K562 (cell line): ENCODE results near the gene MRPS18B. TPM values are rescaled to one million over a fixed set of nuclear protein-coding genes. Genes with fewer than 3 reads are reported as not detected.

ENCODE experiments used
- CHD2 ChIP-seq: IDR thresholded peaks from 2 replicates; pipeline ENCODE4 v1.6.1; 2011; ENCODE audit warnings: low read depth, low read length
- HNRNPL ChIP-seq: fragments of 200-400 bp; formaldehyde crosslinking; IDR thresholded peaks from 2 replicates; pipeline ENCODE4 v1.6.1; 2017; ENCODE audit warnings: low read depth, mild to moderate bottlenecking, low read length
- KAT7 ChIP-seq: sonication (generic); formaldehyde crosslinking; IDR thresholded peaks from 2 replicates; pipeline ENCODE4 v1.8.0; 2022; ENCODE audit warnings: missing genetic modification reagents, mild to moderate bottlenecking, borderline replicate concordance
- MBD2 ChIP-seq: sonication (generic); IDR thresholded peaks from 2 replicates; pipeline ENCODE4 v1.6.1; 2016; ENCODE audit warnings: low read depth, borderline replicate concordance
- NFYB ChIP-seq: IDR thresholded peaks from 2 replicates; pipeline ENCODE4 v1.6.1; 2011; ENCODE audit warnings: mild to moderate bottlenecking, moderate library complexity; ENCODE audit not compliant: insufficient read length; ENCODE audit errors: extremely low read depth
- SP1 ChIP-seq: sonication (generic); formaldehyde crosslinking; IDR thresholded peaks from 2 replicates; pipeline ENCODE4 v1.8.1; 2022; ENCODE audit warnings: mild to moderate bottlenecking, missing genetic modification reagents
- YY1 ChIP-seq, 3 experiments: IDR thresholded peaks; 2 replicates each; pipeline ENCODE4 v1.6.1; 2011; ENCODE audit warnings: low read length in 2 of 3, mild to moderate bottlenecking in 2 of 3, moderate library complexity in 2 of 3, borderline replicate concordance in 1 of 3, control low read depth in 1 of 3, low read depth in 1 of 3; ENCODE audit not compliant: insufficient read depth in 3 of 3, insufficient replicate concordance in 2 of 3, control insufficient read depth in 1 of 3, insufficient read length in 1 of 3; ENCODE audit errors: extremely low read depth in 1 of 3
- ZNF324 ChIP-seq: fragments of 250-450 bp; sonication (Bioruptor Pico); IDR thresholded peaks from 2 replicates; pipeline ENCODE4 v1.4.0; 2020; ENCODE audit warnings: mild to moderate bottlenecking
- polyA plus RNA-seq, 8 experiments: library from polyadenylated mRNA; depleted of rRNA in 4 of 8; stranded (reverse) in 5 of 8; unstranded in 3 of 8; fragments of >200 nt; fragmentation: Nextera tagmentation in 2 of 8; fragmentation: Illumina TruSeq in 1 of 8; extraction: Ambion mirVana in 2 of 8; extraction: Trizol in 1 of 8; gene quantifications; 2 replicates each; pipeline versions ENCODE4 v1.2.1 to v1.2.3, GENCODE V29; 2011 to 2014; ENCODE audit warnings: inconsistent platforms in 1 of 8, missing spikeins in 1 of 8
- total RNA-seq, 7 experiments: library from RNA; depleted of rRNA in 6 of 7; stranded (reverse); fragments of >200 nt in 6 of 7; fragmentation: Illumina TruSeq in 2 of 7; extraction: Trizol in 2 of 7; gene quantifications; 2 replicates each; pipeline versions ENCODE4 v1.2.1 to v1.2.3, GENCODE V29; 2011 to 2021; ENCODE audit warnings: low replicate concordance in 1 of 7
- TF ChIP-seq, protein P1 (sequence below), 2 experiments: fragments of 450-650 bp in 1 of 2; IDR thresholded peaks; 2 replicates each; pipeline ENCODE4 v1.6.1; 2011 to 2017; ENCODE audit warnings: low read depth in 2 of 2, antibody characterized with exemption in 1 of 2, borderline replicate concordance in 1 of 2, low read length in 1 of 2, mild to moderate bottlenecking in 1 of 2, mixed read lengths in 1 of 2; ENCODE audit not compliant: control insufficient read depth in 1 of 2
- TF ChIP-seq, protein P2 (sequence below): fragments of 450-650 bp; IDR thresholded peaks from 2 replicates; pipeline ENCODE4 v1.6.1; 2014; ENCODE audit warnings: low read depth, mild to moderate bottlenecking, moderate library complexity, borderline replicate concordance
- TF ChIP-seq, protein P3 (sequence below): IDR thresholded peaks from 2 replicates; pipeline ENCODE4 v1.6.1; 2016; ENCODE audit warnings: missing genetic modification characterization, missing compliant biosample characterization
- TF ChIP-seq, protein P4 (sequence below): fragments of 450-650 bp; IDR thresholded peaks from 2 replicates; pipeline ENCODE4 v1.6.1; 2016; ENCODE audit warnings: antibody characterized with exemption
- TF ChIP-seq, protein P5 (sequence below): fragments of 200-800 bp; sonication (Bioruptor generic); IDR thresholded peaks from 2 replicates; pipeline ENCODE4 v1.6.1; 2017; ENCODE audit warnings: missing genetic modification characterization, missing compliant biosample characterization
- TF ChIP-seq, protein P6 (sequence below): fragments of 250-450 bp; sonication (Bioruptor Pico); IDR thresholded peaks from 2 replicates; pipeline ENCODE4 v1.4.0; 2020

Gene MRPS18B
- total and polyA plus RNA-seq, 9 of the 15 experiments (the other 6 are each of a cell fraction or from before 2014, with no cell fraction given): 132 to 383 (median 178) TPM

DNA sequence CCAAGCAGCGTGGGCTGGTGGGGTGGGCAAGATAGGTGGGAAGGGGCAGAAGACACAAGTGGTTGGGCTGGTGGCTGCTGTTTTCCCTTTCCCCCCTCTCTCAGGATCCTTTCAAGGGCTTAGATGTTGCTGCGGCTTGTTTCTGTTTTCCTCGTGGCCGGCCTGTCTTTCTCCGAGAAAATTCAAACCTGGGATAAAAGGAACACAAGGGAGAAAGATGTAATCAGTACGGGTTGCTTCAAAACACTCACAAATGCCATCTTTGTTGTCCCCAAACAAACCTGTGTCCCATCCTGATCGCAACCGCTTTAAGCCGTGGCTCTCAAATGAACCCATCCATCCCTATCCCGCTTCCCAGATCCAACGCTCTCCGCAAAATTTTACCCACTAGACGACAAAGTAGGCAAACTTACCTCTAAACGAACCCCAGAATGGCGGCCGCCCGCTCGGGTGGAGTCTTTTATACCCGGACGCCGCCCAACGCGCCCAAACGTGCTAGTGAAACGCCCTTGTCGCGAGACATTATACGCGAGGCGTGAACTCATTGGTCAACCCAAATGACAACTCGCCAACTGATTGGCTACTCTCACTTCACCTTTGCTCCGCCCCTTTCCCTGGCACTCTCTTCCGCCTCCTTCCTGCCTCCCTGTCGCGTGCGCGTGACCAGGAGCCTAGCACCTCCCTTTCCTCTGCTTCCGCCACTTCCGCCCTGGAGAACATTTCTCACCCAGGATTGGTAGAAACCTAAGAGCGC, 652 bp upstream of the MRPS18B start, which contains the start of gene PPP1R10 (continued):
- TF ChIP-seq, protein P1, sequence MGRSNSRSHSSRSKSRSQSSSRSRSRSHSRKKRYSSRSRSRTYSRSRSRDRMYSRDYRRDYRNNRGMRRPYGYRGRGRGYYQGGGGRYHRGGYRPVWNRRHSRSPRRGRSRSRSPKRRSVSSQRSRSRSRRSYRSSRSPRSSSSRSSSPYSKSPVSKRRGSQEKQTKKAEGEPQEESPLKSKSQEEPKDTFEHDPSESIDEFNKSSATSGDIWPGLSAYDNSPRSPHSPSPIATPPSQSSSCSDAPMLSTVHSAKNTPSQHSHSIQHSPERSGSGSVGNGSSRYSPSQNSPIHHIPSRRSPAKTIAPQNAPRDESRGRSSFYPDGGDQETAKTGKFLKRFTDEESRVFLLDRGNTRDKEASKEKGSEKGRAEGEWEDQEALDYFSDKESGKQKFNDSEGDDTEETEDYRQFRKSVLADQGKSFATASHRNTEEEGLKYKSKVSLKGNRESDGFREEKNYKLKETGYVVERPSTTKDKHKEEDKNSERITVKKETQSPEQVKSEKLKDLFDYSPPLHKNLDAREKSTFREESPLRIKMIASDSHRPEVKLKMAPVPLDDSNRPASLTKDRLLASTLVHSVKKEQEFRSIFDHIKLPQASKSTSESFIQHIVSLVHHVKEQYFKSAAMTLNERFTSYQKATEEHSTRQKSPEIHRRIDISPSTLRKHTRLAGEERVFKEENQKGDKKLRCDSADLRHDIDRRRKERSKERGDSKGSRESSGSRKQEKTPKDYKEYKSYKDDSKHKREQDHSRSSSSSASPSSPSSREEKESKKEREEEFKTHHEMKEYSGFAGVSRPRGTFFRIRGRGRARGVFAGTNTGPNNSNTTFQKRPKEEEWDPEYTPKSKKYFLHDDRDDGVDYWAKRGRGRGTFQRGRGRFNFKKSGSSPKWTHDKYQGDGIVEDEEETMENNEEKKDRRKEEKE (IDR thresholded peaks at IDR 0.05; ENCODE audit: borderline replicate concordance in 1 of 2, control insufficient read depth in 1 of 2, low read depth in 2 of 2, low read length in 1 of 2): peak in 1 of 2 experiments; percentile 93; a peak in 1 of 4 replicates
- TF ChIP-seq, protein P2, sequence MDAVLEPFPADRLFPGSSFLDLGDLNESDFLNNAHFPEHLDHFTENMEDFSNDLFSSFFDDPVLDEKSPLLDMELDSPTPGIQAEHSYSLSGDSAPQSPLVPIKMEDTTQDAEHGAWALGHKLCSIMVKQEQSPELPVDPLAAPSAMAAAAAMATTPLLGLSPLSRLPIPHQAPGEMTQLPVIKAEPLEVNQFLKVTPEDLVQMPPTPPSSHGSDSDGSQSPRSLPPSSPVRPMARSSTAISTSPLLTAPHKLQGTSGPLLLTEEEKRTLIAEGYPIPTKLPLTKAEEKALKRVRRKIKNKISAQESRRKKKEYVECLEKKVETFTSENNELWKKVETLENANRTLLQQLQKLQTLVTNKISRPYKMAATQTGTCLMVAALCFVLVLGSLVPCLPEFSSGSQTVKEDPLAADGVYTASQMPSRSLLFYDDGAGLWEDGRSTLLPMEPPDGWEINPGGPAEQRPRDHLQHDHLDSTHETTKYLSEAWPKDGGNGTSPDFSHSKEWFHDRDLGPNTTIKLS: peak; percentile 78
- TF ChIP-seq HNRNPL (peak; percentile 96), NFYB (peak; percentile 55), KAT7 (CRISPR knock-in tag) (0 out of 2 replicates have a peak, but pooled peaks have one; percentile 95), MBD2 (peak; percentile 96), SP1 (peak; percentile 94), CHD2 (peak; percentile 98), ZNF324 (CRISPR knock-in tag) (peak; percentile 64), YY1 (IDR thresholded peaks at IDR 0.05; ENCODE audit: borderline replicate concordance in 1 of 3, control insufficient read depth in 1 of 3, extremely low read depth in 1 of 3, insufficient read depth in 3 of 3, insufficient read length in 1 of 3, insufficient replicate concordance in 2 of 3, low read depth in 1 of 3, low read length in 2 of 3) (peak; percentile 72 to 99 (median 95))
- TF ChIP-seq, protein P3, sequence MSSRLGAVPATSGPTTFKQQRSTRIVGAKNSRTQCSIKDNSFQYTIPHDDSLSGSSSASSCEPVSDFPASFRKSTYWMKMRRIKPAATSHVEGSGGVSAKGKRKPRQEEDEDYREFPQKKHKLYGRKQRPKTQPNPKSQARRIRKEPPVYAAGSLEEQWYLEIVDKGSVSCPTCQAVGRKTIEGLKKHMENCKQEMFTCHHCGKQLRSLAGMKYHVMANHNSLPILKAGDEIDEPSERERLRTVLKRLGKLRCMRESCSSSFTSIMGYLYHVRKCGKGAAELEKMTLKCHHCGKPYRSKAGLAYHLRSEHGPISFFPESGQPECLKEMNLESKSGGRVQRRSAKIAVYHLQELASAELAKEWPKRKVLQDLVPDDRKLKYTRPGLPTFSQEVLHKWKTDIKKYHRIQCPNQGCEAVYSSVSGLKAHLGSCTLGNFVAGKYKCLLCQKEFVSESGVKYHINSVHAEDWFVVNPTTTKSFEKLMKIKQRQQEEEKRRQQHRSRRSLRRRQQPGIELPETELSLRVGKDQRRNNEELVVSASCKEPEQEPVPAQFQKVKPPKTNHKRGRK (tag): no peak
- TF ChIP-seq, protein P4, sequence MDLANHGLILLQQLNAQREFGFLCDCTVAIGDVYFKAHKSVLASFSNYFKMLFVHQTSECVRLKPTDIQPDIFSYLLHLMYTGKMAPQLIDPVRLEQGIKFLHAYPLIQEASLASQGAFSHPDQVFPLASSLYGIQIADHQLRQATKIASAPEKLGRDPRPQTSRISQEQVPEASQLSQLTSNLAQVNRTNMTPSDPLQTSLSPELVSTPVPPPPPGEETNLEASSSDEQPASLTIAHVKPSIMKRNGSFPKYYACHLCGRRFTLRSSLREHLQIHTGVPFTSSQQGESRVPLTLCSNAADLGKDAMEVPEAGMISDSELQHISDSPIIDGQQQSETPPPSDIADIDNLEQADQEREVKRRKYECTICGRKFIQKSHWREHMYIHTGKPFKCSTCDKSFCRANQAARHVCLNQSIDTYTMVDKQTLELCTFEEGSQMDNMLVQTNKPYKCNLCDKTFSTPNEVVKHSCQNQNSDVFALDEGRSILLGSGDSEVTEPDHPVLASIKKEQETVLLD: no peak; the same call in 1 of the 2 replicates
- TF ChIP-seq, protein P5, sequence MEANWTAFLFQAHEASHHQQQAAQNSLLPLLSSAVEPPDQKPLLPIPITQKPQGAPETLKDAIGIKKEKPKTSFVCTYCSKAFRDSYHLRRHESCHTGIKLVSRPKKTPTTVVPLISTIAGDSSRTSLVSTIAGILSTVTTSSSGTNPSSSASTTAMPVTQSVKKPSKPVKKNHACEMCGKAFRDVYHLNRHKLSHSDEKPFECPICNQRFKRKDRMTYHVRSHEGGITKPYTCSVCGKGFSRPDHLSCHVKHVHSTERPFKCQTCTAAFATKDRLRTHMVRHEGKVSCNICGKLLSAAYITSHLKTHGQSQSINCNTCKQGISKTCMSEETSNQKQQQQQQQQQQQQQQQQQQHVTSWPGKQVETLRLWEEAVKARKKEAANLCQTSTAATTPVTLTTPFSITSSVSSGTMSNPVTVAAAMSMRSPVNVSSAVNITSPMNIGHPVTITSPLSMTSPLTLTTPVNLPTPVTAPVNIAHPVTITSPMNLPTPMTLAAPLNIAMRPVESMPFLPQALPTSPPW (CRISPR knock-in tag): peak; percentile 3; the same call in 1 of the 2 replicates
- TF ChIP-seq, protein P6, sequence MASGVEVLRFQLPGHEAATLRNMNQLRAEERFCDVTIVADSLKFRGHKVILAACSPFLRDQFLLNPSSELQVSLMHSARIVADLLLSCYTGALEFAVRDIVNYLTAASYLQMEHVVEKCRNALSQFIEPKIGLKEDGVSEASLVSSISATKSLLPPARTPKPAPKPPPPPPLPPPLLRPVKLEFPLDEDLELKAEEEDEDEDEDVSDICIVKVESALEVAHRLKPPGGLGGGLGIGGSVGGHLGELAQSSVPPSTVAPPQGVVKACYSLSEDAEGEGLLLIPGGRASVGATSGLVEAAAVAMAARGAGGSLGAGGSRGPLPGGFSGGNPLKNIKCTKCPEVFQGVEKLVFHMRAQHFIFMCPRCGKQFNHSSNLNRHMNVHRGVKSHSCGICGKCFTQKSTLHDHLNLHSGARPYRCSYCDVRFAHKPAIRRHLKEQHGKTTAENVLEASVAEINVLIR: peak; percentile 58; the same call in 1 of the 2 replicates
